Activated CD4-positive, alpha-beta T cell treated with anti-CD3 and anti-CD28 coated beads, Interleukin-2, amount 50 U/mL, for 48 hours (primary cell): ENCODE results near the gene RASSF3.
A peak's percentile ranks its signal among the peaks of the same experiment; 100 is the strongest.
"Not testable (repeated sequence)": the region's sequence is repeated elsewhere in the genome, so short reads cannot be mapped to it uniquely, and the experiment has no call there.

Source experiments
- DNase-seq, 2 experiments: peaks; one replicate each; pipeline ENCODE4 v3.0.0-alpha.2; 2020

Gene RASSF3

GRCh38 chr12:64672925-64673409 is 62.7 kb downstream of the RASSF3 start:
- DNase-seq, result peak in 1 of 2 experiments; percentile 57

GRCh38 chr12:64673490-64674169 is 63.3 kb downstream of the RASSF3 start:
- no peak for DNase-seq

GRCh38 chr12:64674367-64674922 is 64.2 kb downstream of the RASSF3 start:
- no peak for DNase-seq

GRCh38 chr12:64675795-64676194 is 65.5 kb downstream of the RASSF3 start:
- no peak for DNase-seq

DNA sequence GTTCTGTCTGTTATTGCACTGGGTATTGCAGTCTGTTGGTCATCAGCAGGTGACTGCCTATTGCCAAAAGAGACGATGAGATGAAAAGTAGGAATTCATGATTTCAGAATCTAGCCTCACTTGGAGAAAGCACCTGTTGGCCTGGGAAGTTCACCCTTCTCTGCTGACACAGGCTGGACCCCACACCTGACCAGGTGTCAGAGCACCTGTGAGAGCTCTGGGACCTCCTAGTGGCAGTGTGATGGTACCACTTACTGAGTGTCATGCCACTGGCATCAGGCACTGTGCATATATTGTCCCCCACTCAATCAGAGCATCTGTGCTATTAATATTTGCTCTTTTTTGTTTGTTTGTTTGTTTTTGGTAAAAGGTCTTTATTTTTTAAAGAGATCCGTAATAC is 68.0 kb downstream of the RASSF3 start:
- DNase-seq, result no peak

- no peak for DNase-seq
Measured at GRCh38 chr12:64678835-64679234, 68.5 kb downstream of the RASSF3 start.

DNA sequence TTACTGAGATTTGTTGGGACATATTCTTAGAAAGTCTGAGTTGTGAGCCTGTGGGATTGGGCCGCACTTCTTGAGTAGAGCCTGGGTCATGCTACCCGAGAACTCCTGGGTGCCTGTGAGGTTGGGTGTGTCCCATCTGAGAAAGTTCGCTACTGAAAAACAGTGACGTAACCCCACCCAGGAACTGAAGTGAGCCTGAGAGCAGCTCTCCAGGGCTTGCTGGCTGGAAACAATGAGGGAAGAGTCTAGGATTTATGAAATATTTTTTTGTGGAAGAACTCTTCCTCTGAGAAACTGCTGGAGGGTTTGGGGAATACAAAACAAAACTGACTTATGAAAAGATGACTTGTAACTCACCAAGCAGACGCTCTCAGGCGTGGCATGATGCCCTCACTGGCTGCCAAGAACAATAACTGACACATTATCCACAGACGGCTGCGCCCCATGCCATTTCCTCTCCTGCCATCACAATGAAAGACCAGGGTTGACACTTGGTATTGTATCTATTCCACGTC is 69.2 kb downstream of the RASSF3 start:
- DNase-seq, result peak; percentile 52 to 66

GRCh38 chr12:64680235-64680634 is 69.9 kb downstream of the RASSF3 start:
- DNase-seq, result no peak

DNA sequence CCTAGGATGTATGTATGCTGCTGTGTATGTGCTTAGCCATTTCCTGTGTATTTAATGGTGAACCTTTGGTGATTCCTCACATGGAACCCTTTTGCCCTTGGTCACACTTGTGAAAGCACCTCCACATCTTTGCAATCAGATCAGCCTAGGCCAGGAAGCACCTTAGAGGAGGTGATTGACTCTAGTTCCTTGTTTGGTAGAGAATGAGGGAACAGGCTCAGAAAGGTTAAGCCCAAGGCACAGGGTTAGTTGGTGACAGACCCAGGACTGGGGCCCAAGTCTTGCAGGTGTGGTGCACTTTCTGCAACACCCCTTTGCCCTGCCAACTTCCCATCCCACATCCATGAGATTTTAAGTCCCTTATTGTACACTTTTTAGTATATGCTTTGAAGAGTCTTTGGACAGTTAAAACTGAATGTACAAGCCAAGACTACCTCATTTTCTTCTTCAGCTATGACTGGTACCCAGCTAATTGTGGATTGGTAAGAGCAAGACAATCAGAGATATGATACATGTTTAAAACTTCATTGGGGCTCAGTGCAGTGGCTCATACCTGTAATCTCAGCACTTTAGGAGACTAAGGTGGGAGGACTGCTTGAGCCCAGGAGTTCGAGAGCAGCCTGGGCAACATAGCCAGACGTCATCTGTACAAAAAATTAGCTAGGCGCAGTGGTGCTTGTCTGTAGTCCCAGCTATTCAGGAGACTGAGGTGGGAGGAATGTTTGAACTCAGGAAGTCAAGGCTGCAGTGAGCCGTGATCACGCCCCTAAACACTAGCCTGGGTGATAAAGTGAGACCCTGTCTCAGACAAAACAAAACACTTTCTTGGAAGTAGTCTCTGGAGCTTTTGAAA is 71.1 kb downstream of the RASSF3 start:
- DNase-seq, result no peak

DNA sequence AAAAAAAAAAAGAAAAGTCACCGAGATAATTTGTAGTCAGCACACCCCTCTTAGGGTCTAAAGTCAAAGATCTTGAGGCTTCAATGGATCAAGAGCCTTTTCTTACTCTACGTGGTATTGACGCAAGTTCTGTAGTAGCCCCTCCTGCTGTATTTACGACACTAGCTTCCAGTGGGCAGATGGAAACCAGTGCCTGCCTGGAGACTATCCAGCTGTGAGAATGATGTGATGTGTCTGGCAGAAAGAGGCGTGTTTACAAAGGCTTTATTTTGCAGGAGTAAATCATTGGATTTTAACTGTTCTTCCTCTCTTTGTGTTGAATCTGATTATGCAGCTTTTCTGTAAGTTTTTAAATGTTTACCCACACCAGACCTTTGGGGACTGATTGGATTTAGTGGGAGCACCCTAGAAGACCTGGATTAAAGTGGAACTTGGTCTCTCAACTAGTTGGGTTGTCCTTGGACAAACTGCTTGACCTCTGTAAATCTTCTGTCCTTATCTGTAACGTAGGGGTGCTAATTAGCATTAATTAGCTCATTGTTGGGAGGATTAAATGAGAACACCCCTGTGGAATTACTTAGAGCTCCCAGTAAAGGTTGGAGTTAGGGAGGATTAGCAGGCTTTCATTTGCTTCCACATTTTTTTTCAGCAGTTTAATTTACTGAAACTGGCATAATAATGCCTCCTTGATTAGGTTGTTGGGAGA is 72.4 kb downstream of the RASSF3 start:
- no peak for DNase-seq

GRCh38 chr12:64683816-64684543 is 73.7 kb downstream of the RASSF3 start:
- DNase-seq, result no peak

DNA sequence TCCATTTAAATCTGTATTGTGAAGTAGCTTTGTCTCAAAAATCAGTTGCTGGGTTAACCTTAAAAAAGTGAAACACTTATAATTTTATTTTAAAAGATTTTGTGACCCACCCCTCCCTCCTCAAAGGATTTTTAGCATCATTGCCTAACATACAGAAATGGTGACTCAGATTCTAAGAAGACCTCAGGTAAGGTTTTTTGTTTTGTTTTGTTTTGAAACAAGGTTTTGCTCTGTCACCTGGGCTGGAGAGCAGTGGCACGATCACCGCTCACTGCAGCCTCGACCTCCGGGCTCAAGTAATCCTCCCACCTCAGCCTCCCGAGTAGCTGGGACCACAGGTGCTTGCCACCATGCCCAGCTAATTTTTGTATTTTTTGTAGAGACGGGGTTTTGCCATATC is 74.8 kb downstream of the RASSF3 start:
- no peak for DNase-seq

GRCh38 chr12:64685605-64686004 is 75.3 kb downstream of the RASSF3 start:
- DNase-seq, result no peak

GRCh38 chr12:64687816-64688215 is 77.5 kb downstream of the RASSF3 start:
- no peak for DNase-seq

- DNase-seq, result no peak
Measured at GRCh38 chr12:64688219-64688618, 77.9 kb downstream of the RASSF3 start.

- no peak for DNase-seq
Measured at GRCh38 chr12:64688715-64689114, 78.4 kb downstream of the RASSF3 start.

GRCh38 chr12:64690236-64690635 is 79.9 kb downstream of the RASSF3 start:
- DNase-seq, result not testable (repeated sequence)

DNA sequence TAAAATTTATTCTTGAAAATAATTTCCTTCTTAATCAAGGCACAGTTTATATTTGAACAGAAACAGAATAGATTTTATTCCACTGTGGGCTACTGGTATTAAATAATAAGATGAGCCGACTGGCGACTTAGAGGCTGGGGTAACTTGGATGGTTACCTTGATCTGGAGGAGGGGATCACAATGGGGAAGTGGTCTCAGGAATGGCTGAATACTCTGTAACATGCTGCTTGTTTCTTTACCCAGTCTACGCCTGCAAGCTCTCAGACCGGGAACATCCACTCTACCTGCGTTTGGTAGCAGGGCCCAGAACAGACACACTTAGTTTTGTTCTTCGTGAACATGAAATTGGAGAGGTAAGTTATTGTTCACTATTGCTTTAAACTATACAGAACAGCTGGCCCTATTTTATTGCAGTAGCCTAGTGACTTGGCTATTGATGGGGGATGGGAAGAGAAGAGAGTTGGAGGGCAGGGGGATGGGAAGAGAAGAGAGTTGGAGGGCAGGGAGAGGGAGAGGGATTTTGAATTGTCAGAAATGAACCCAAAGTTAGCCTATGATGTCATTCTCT is 81.0 kb downstream of the RASSF3 start:
- DNase-seq, result no peak

DNA sequence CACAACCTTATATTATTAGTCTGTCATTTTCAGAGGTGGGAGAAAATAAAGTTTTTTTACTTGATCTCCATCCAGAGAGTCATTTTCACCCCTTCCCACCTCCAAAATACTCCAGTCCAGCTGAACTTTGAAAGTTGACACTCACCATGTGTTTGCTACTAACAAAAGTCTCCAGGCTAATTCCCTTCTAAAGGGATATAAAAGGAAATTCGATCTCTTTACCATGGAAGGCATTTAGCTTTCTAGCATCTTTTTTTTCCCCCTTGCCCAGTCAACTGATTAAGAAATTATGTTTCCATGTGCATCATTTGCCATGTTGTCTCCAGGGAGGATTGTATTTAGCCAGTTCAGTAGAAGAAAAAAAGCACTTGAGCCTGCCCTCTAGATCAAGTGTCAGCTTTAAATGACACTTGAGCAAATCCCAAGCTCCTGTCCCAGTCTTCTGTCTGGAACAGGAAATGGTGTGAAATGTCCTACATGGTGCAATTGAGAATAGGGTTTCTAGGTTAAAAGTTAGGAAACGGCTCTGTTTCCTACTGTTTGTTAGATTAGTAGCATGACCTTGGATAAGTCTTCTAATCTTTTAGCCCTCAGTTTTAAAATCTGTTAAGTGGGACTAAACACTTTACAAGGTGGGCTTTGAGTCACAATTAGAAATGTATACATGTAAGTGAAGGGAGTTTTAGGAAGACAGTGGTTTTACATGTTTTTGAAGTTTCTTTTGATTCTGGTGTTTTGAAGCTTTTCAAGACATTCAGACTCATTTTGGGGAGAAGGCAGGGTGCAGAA is 81.7 kb downstream of the RASSF3 start:
- DNase-seq, result no peak

GRCh38 chr12:64694130-64695040 is 84.1 kb downstream of the RASSF3 start:
- DNase-seq, result no peak
